ENCODE measurements around the gene ASIC5.

The ASIC5 gene

DNA sequence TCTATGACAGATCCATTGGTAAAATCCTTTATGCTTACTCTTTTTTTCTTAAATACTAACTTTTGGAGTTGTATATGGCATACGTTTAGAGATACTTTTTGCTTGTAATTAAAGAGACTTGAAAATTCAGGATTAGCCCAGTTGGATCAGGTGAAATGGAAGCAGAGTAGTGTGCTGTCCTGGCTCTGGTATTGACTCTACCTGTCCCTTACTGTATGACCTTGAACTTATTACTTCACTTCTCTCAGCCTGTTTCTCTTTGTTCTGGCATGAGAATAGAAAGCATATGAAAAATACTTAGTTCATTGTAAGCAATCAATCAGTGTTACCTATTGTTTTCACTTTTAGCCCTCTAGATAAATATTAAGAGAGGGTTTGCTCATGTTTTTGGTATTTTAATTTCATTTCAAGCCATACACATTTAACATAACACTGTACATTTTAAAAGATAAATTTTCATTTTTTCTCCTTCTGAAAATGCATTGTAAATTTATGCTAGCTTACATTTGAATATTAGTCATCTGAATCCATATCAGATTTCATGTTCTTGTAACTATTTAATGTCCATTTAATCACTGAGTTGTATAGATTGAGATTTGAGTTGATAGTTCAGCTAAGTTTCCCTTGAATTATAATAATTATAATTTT is 71.4 kb downstream of the ASIC5 start:
- TF ChIP-seq RAD21 (IDR thresholded peaks at IDR 0.05; ENCODE audit: low read depth) (no peak), CEBPB (IDR thresholded peaks at IDR 0.05) (no peak), TAF1 (IDR thresholded peaks at IDR 0.05; ENCODE audit: low read depth) (no peak), NFIC (IDR thresholded peaks at IDR 0.05) (no peak), ZBTB7A (IDR thresholded peaks at IDR 0.05; ENCODE audit: low read depth) (no peak)

DNA sequence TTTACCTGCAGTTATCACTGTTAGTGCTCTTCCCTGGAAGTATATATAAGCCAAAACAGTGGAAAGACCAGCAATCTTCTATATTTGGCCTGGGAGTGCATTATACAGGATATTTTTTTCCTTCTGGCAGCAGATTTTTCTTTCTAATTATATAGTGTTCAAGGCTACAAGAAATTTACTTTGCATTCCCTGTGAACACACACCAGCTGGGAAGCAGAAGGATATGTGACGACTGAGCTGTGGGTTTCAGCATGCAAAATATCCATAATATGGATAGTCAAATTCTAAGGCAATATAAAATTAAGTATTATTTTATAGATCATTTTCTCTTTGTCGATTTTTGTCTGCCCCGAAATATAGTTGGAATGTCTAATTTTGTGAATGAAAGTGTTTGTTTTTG is 76.1 kb downstream of the ASIC5 start:
- no peak for TF ChIP-seq FOXM1 (IDR thresholded peaks at IDR 0.05; ENCODE audit: borderline replicate concordance, low read depth)
- TF ChIP-seq RAD21 (IDR thresholded peaks at IDR 0.05; ENCODE audit: low read depth): no peak
- no peak for TF ChIP-seq MAX (IDR thresholded peaks at IDR 0.05)
- TF ChIP-seq CREB1 (IDR thresholded peaks at IDR 0.05; ENCODE audit: low read depth): no peak
- TF ChIP-seq TCF12 (IDR thresholded peaks at IDR 0.05; ENCODE audit: low read depth): no peak
- no peak for TF ChIP-seq TEAD4 (IDR thresholded peaks at IDR 0.05)
- TF ChIP-seq EP300 (IDR thresholded peaks at IDR 0.05; ENCODE audit: borderline replicate concordance): no peak
- no peak for TF ChIP-seq REST (IDR thresholded peaks at IDR 0.05; ENCODE audit: low read depth)
- no peak for TF ChIP-seq ZBTB7A (IDR thresholded peaks at IDR 0.05; ENCODE audit: low read depth)
- TF ChIP-seq CEBPB (IDR thresholded peaks at IDR 0.05): no peak
- TF ChIP-seq, protein P1, sequence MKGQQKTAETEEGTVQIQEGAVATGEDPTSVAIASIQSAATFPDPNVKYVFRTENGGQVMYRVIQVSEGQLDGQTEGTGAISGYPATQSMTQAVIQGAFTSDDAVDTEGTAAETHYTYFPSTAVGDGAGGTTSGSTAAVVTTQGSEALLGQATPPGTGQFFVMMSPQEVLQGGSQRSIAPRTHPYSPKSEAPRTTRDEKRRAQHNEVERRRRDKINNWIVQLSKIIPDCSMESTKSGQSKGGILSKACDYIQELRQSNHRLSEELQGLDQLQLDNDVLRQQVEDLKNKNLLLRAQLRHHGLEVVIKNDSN (IDR thresholded peaks at IDR 0.05): no peak
- TF ChIP-seq NFIC (IDR thresholded peaks at IDR 0.05): no peak
- TF ChIP-seq EGR1 (IDR thresholded peaks at IDR 0.05): no peak
- TF ChIP-seq YY1 (IDR thresholded peaks at IDR 0.05; ENCODE audit: low read depth): no peak
- TF ChIP-seq TAF1 (IDR thresholded peaks at IDR 0.05; ENCODE audit: low read depth): no peak

- TF ChIP-seq RAD21 (IDR thresholded peaks at IDR 0.05; ENCODE audit: low read depth) (no peak), REST (IDR thresholded peaks at IDR 0.05; ENCODE audit: low read depth) (no peak), EGR1 (IDR thresholded peaks at IDR 0.05) (no peak), CREB1 (IDR thresholded peaks at IDR 0.05; ENCODE audit: low read depth) (no peak), NFIC (IDR thresholded peaks at IDR 0.05) (no peak), CEBPB (IDR thresholded peaks at IDR 0.05) (no peak), TEAD4 (IDR thresholded peaks at IDR 0.05) (no peak), YY1 (IDR thresholded peaks at IDR 0.05; ENCODE audit: low read depth) (no peak), FOXM1 (IDR thresholded peaks at IDR 0.05; ENCODE audit: borderline replicate concordance, low read depth) (no peak), ZBTB7A (IDR thresholded peaks at IDR 0.05; ENCODE audit: low read depth) (no peak), TCF12 (IDR thresholded peaks at IDR 0.05; ENCODE audit: low read depth) (no peak), MAX (IDR thresholded peaks at IDR 0.05) (no peak), EP300 (IDR thresholded peaks at IDR 0.05; ENCODE audit: borderline replicate concordance) (no peak)
- TF ChIP-seq, protein P1 (IDR thresholded peaks at IDR 0.05): no peak
Observed at GRCh38 chr4:155789391-155789790, 76.7 kb downstream of the ASIC5 start.

DNA sequence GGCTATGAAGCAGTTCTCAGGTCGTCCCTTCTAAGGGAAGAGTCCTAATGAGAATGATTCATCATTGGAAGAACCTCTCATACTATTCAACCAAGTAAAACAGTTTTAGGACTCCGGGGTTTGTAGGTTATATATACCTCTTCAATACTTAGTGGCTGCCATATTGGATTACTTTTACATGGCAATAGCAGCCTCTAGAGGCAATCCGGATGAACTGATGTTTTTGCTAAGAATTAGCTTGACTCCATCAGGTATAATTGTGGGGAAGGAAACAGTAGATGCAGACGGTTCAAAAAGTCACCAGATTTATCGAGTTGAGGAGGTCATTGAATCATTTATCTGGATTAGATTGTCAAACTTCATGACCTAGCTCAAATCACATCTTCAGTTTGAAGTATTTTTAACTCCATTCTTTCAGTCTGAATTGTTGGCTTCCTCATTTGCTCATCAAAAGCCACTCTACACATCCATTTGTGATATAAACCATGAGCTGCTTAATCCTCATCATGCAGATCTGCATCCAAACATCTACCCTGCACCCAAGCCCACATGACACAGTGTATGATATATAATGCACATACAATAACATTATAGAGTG is 78.9 kb downstream of the ASIC5 start:
- TF ChIP-seq EP300 (IDR thresholded peaks at IDR 0.05; ENCODE audit: borderline replicate concordance): no peak
- peak; percentile 87 for TF ChIP-seq YY1 (IDR thresholded peaks at IDR 0.05; ENCODE audit: low read depth)
- TF ChIP-seq REST (IDR thresholded peaks at IDR 0.05; ENCODE audit: low read depth): no peak
- TF ChIP-seq CREB1 (IDR thresholded peaks at IDR 0.05; ENCODE audit: low read depth): no peak
- TF ChIP-seq RAD21 (IDR thresholded peaks at IDR 0.05; ENCODE audit: low read depth): peak; percentile 98
- no peak for TF ChIP-seq CEBPB (IDR thresholded peaks at IDR 0.05)
